ENCODE results near the gene STARD5. TPM values are rescaled to one million over a fixed set of nuclear protein-coding genes. Genes with fewer than 3 reads are reported as not detected.

Gene STARD5
- total RNA-seq, 1 donor from 2014 or later = 3.3 TPM

DNA sequence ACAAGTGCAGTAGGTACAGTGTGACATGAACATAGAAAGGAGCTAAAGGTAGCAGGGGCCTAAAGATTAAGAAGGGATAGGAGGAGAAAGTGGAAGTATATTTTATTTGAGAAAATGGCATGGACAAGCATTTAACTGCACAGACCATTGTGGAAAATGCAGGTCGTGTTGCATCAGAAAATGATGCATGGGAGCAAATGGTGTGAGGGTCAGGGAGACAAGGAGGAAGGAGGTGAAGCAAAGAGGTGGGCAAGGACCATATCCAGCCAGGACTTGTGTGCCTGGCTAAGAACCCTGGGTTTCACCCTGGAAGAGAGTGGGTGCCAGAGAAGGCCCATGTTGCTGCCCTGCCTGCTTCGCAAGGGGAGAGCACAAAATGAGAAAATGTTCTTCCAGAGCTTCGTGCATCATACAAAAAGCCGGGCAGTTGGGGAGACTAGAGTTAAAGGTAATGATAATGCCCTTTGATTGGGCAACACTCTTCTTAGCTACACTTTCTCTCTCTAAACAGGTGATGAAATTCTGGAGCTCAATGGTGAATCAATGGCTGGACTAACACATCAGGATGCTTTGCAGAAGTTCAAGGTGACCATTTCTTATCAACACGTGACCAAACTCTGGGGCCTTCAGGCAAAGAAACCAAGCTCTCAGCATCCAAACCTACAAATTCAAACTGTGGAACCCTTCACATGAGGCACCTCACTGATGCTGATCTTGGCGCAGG lies 45.5 kb downstream of the STARD5 start:
- no peak for DNase-seq (ENCODE audit: low spot score in 2 of 2)
- no peak for FAIRE-seq

DNA sequence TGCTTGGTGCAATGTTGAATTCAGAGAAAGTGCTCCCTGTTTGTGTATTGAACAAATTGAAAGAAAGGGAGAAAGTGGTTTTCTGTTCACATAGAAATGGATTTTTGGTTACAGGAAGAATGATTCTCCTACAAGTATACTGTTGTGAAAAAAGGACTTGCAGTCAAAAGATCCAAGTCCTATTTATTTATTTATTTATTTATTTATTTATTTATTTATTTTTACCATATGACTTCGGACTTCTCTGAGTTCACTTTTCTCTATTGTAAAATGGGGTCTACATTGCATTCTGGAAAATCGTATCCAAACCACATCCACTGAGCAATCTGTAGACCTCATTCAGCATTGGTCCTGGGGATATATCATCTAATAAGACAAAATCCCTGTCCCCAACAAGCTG lies 46.1 kb downstream of the STARD5 start:
- no peak for DNase-seq (ENCODE audit: low spot score in 2 of 2)
- FAIRE-seq = no peak

DNA sequence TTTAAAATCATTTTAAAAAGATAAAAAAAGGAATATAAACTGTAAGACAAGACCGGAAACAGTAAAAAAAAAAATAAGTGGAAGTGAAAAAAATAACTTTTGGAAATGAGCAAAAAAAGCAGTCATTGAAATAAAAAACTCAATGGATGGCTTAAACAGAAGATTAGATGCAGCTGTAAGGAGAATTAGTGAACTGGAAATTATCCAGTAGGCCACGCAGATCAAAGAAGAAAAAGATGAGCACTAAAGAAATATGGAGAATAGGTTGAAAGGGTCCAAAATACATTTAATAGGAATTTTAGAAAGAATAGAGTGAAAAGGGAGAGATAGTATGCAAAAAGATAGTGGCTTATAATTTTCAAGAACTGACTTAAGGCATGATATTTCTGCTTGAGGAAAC lies 47.0 kb downstream of the STARD5 start:
- no peak for DNase-seq (ENCODE audit: low spot score in 2 of 2)
- no peak for FAIRE-seq

DNA sequence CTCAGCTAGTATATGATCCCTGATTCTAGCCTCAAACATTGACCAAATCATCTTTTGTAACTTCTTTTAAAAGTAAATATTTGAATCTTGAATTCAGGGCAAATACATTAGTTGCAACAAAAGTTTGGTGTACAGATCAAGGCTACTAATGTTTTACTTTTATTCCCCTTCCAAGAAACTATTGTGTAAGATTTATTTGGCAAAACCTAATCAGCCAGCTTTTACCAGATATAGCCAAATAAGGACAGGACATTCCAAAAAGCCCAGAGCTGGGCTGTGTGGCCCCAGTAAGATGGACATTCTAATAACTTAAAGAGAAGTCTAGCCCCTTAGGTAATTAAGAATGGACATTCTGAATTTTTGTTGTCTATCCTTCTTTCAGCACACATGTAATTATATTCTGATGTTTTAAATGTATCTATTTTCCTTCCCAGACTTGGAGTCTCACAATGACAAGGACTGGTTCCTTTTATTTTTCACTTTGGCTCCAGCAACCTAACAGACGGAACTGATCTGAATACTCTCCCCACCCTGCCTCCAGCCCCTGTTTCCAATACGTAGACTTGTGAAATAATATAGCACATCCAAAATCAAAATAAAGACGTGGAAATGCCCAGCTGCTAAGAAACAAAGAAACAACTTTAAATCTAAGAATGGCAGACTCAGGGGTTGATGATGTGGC lies 48.1 kb downstream of the STARD5 start:
- DNase-seq (ENCODE audit: low spot score in 2 of 2) = no peak
- no peak for FAIRE-seq

DNA sequence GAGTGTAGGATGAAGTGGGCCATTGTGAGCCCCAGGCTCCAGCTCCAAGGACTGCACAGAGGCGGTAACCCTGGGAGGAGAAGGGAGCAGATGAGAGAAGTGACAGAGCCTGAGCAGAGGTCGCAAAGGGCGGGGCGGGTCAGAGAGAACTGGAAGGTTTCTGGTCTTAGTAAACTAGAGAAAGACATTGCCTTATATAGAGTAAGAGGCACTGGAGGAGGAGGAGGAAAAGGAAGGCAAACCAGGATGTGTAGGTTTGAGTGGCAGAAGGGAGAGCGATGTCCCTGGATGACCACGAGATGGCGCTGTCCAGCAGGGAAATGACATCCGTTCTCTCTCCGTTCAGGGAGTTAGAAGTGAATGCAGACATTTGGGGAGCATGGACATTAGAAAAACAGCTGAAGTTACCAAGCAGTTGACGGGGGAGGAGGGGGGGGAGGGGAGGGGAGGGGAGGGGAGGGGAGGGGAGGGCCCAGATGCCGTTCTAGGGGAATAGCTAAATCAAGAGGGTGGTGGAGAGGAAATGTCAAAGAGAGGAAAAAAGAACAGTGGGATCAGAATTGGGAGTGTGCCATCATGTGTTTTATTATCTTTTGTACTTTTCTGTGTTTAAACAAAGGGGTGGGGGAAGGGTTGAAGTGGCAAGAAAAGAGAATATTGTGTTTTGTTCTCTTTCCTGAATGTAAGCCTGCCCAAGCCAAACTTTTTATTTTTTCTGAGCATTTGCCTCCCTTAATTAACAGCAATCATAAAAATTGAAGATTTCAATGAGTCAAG lies 48.8 kb downstream of the STARD5 start:
- no peak for FAIRE-seq
- peak; percentile 47 to 74 for DNase-seq (ENCODE audit: low spot score in 2 of 2)

DNA sequence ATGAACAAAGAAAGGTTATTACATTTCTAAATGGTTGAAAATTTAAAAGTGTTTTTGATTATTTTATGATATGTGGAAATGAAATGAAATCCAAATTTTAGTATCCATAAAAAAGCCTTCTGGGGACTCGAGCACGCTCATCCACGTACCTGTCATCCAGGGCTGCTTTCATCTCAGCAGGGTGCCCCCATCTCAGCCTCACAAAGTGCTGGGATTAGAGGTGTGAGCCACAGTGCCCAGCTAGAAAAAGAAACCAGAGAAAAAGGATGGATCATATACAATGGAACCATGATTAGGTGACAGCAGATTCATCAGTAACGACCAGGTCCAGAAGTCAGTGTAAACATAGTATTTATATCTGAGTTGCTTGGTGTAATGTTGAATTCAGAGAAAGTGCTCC lies 49.7 kb downstream of the STARD5 start:
- no peak for DNase-seq (ENCODE audit: low spot score in 2 of 2)
- FAIRE-seq = no peak

DNA sequence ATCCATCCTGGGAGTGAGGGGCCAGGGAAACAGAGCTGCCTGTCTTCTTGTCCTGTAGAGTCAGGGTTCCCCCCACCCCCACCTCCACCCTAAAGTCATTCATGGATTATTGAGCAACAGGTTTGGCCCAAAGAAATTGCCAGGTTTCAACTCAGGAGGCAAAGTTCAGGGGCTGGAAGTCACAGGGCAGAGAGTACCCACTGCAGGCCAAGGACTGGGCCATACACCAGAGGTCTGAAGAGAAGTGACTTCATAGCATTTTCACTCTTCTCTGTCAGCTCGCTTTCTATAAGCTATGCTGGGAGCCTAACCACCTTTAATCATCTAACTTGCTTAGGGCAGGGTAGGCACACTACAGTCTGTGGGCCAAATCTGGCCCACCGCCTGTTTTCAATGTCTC lies 50.1 kb downstream of the STARD5 start:
- no peak for FAIRE-seq

DNA sequence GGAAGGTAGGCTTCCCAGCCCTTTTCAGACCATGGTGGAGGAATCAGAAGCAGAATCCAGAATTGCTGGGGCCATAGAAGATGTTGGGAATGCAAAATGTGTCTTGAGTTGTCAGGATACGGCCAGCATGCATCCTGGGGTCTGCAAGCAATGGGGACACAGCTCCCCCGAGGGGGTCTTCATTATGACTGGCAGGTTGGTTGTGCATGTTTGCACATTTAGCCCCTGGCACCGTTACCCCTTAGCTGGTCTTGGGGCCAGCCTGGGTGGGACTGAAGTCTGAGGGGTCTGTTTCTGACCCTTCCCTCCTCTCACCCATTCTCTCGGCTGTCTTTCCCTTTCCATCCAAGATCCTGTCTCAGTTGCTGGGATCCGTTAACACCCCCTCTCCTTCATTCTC lies 50.7 kb downstream of the STARD5 start:
- DNase-seq (ENCODE audit: low spot score in 2 of 2) (no peak), FAIRE-seq (no peak)

More for the DNA sequence above, 50.1 kb downstream of the STARD5 start:
- DNase-seq (ENCODE audit: low spot score in 2 of 2) = no peak

DNA sequence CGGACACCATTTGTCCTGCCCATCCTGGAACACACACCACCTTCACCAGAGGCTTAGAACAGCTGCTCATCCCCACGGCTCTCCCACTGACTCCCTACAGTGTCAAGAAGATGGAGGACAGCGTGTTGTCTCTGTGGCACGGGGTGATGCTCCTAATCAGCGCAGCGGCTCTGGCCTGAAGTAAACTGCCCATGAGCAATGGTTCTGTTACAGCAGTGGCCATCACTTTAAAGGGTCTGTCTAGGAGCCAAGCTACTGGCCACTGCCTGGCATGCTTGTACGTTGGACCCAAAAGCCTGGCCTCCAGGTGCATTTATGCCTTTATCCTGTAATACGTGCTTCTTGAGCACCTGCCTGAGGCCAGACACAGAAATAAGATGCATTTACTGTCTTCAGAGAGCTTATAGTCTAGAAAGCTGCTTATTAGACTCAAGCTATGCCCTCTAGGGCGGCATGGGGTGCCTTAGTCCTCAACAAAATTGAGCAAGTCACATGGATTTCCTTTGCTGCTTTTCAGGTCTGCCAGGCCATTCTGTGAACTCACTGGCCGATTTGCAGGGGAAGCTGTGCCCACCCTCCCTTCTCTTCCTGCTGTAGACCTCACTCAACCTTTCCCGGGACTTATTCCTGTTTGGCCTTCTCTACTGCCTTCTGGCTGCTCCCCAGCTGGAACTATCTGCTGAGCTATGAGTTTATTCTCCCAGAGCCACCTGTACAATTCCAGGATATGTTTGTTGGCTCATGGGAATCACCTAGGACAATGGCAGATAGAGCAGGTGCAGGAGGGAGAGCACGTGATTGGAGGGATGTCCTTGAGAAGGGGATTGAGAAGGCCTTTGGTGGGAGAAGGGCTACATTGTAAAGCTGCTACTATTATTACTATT lies 51.9 kb downstream of the STARD5 start:
- FAIRE-seq (no peak), DNase-seq (ENCODE audit: low spot score in 2 of 2) (no peak)

DNA sequence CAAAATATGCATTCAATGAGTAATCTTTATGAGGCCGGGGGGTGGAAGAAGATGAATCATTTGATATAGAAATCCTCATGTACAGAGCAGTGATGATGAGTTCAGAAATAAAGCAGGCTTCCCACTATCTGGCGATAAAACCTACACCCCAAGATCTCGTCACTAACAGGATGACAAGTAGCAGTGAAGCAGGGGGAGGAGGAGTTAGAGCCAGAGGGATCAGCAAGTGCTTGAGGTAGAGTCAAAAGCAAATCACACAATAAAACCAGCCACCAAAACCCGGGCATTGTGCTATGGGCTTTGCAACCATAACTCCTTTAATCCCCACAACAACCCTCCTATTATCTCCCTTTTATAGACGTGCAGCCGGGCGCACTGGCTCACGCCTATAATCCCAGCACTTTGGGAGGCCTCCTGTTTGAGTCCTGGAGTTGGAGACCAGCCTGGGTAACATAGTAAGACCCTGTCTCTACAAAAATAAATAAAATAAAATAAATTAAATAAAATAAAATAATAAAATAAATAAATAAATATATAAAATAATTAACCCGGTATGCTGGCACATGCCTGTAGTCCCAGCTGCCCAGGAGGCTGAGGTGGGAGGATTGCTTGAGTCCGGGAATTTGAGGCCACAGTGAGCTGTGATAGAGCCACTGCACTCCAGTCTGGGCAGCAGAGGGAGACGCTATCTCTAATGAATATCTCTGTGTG lies 53.0 kb downstream of the STARD5 start:
- DNase-seq (ENCODE audit: low spot score in 2 of 2) (no peak), FAIRE-seq (no peak)

DNA sequence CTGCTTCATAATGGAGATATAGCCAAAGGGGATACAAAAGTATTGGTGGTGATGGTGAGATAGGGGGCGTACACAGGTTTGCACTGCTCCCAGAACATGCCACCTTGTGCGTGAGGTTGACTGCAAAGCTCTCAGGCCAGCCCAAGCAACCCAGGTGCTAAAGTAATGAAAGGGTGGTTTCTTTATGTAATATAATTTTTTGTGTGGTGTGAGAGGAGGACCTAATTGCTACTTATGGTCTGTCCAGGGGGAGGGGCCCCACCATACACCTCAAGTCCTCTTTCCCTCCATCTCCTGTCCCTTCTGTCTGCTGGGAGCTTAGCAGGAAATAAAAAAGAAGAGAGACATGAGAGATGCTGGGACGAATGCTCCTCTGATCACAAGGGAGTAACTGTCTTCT lies 53.8 kb downstream of the STARD5 start:
- FAIRE-seq = no peak

DNA sequence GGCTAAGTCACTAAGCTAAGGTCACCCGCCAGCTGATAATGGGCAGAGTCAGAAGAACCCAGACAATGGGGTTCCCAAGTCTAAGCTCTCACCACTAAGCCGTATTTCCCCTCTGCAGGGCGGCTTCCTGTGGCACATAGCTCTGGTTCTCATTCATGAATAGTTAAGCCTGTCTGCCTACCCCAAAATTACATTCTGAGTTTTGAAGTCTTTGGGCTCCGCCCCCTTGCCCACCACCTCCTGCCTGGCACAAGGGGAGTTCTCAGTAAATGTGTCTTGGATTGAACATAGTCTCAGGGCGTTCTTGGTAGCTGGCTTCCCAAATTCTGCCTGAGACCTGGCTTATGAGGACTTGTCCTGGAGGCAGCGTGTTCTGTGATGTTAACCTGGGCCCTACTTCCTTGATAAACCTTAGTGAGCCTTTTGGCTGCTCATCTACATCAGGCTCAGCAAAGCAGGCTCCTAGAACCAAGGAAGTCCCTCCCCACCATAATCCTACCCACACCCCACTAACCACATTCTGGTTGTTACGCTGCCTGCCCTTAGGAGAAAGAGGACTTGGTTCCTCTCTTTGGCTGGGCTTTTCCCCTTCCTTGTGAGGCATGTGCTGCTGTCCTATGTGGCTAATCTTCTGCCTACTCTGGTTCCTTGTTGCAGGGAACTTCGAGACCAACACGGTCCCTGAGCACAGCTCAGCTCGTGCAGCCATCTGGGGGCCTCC lies 54.9 kb downstream of the STARD5 start:
- no peak for FAIRE-seq
- DNase-seq (ENCODE audit: low spot score in 2 of 2) = no peak

More for the DNA sequence above, 53.8 kb downstream of the STARD5 start:
- no peak for DNase-seq (ENCODE audit: low spot score in 2 of 2)

DNA sequence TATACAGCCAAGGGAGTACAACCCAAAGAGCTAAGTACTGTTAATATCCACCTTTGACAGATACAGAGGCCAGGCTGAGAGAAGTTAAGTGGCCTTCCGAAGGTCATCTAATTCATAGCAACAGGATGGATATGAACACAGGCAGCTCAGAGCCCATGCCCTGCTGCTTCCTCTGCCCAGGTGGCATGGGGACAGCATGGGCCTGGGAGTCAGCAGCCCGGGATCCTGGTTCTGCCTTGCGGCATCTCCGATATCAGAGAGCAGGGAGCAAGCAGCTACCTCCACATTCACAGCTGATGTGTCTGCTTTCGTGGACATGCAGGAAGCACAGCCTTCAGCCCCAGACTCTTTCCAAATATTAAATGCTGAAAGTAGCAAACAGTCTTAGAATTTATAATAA lies 55.6 kb downstream of the STARD5 start:
- DNase-seq (ENCODE audit: low spot score in 2 of 2) = no peak
- FAIRE-seq = no peak

DNA sequence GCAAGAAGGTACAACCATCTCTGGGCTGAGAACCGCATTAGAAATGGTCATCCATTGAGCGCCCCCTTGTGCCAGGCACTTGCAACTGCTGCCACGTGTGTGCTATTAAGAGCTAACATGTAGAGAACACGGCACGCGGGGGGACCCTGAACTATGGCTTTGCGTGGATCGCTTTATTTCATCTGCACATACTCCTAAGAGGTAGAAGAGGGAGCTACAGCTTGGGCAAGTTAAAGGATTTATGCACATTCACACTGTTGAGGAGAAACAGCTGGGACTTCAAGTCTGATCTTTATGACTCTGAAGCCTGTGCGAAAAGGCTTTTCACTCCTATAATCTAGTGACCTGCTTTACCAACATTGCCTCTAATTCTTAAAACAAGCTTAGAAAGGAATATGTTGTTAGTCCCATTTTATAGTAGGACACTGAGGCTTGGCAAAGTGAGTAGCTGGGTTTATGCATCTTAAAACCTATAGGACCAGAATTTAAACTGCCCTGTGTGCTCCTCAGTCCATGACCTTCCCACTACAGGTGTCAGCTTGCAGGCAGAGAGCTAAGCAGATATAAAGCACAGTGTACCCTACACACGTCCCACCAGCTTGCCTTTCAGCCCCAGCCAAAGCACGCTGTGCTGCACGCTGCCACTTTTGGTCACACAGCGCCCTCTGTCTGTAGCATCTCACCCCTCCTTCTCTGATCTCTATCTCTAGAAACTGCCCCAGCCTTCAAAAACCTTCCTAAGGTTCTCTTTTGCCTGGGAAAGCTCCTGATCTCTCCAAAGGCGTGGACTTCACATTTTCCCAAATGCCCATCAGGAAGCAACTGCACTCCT lies 57.8 kb downstream of the STARD5 start:
- peak; percentile 50 to 65 for DNase-seq (ENCODE audit: low spot score in 2 of 2)
- FAIRE-seq = no peak

DNA sequence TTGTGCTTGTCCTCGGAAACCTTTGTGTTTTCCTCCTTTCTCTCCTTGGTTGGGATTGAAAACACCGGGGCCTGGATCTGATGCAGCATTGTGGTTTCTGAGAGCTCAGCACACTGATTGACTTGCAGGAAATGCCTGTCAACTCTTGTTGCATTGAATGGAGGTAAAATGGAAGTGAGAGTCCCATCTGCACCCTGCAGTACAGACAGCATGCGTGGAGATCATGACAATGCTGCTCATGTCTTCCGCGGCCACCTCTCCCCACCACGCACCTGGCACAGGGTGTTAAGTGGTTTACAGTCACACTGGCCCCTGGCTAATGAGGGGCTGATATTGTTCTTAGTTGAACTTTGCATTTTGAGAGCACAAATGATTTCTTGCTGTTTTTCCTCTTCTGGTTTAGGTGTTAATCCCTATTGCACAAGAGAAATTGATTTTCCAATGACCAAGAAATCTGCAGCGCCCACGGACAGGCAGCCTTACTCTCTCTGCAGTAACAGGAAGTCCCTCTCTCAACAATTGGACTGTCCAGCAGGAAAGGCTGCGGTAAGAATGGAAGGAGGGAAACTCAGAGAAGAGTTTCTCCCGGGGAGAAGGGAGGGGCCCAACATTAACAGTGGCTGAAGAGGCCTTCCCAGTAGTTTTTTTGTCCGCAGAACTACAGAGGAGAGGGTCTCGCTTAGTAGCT lies 58.5 kb downstream of the STARD5 start:
- FAIRE-seq (no peak), DNase-seq (ENCODE audit: low spot score in 2 of 2) (no peak)

DNA sequence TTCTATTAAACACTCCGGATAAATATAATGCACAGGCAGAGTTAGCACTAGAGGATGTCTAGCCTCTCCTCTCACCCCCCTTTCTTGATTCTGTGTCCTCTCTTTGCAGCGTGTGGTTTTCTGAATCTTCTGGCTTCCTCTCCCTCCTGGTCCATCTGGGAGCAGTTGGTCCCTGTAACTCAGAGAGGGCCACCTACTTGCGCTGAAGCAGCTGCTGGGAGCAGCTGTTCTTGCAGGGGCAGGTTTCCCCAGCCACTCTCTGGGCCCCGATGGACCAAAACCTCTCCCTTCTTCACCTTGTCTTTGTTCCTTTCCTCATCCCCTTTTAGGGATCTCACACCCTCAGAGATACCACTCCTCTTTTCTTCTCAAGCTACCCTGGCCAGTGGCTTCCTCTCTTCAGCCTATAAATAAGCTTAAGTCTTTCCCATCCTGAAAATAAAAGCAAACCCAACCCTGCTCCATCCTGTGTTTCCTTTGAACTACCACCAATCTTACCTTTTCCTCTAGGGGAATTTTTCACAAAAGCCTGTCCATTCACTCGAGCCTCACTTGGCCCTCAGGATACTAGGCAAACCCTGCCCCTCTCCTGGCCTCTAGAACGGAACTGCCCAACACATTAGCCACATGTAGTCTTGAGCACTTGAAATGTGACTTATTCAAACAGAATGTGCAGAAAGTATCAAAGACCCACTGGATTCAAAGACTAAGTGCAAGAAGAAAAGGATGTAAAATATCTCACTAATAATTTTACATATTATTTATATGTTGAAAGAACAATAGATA lies 59.7 kb downstream of the STARD5 start:
- FAIRE-seq (no peak), DNase-seq (ENCODE audit: low spot score in 2 of 2) (no peak)

DNA sequence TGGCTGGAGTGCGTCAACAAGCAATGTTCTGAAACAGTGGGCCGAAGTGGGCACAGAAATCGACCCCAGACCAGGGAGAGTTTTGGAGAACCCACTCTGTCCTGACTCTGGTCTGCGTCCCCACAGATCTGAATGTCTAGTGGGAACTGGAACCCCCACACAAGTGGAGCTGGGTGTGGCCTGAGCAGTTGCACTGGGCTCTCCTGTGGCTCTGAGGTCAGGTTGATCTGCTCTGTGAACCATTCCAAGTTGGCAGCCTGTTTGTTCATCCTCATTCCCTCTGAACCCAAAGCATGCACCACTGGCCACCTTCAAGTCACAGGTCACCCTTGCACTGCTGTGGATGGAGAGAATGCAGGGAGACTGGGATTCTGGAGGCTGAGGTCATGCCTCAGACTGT lies 60.5 kb downstream of the STARD5 start:
- FAIRE-seq (no peak), DNase-seq (ENCODE audit: low spot score in 2 of 2) (no peak)
